HEK293T (cell line): Measurements from ENCODE around the gene CCR6.

Experiments
- CTCF ChIA-PET: fragments of 350-600 bp; formaldehyde crosslinking; extraction: SDS; loops from one replicate; lab custom pipeline; 2021; ENCODE audit warnings: antibody characterized with exemption, inconsistent platforms; lab: Yijun Ruan, JAX
- POLR2A ChIA-PET: fragments of 350-600 bp; formaldehyde crosslinking; extraction: SDS; loops from one replicate; lab custom pipeline; 2020; ENCODE audit warnings: antibody characterized with exemption, inconsistent platforms; lab: Yijun Ruan, JAX
- DNase-seq: peaks from one replicate; pipeline ENCODE4 v3.0.0; 2012; ENCODE audit warnings: mixed read lengths; ENCODE audit errors: extremely low spot score
- ARNT ChIP-seq: fragments of 450-650 bp; IDR thresholded peaks from 2 replicates; pipeline ENCODE4 v1.6.1; 2017; ENCODE audit warnings: mild to moderate bottlenecking
- BHLHE40 ChIP-seq: fragments of 450-650 bp; IDR thresholded peaks from 2 replicates; pipeline ENCODE4 v1.6.1; 2016; ENCODE audit warnings: mild to moderate bottlenecking, moderate library complexity, borderline replicate concordance
- CTBP1 ChIP-seq: fragments of 450-650 bp; IDR thresholded peaks from 2 replicates; pipeline ENCODE4 v1.6.1; 2016; ENCODE audit warnings: borderline replicate concordance
- ELF4 ChIP-seq: fragments of 450-650 bp; IDR thresholded peaks from 2 replicates; pipeline ENCODE4 v1.6.1; 2017; ENCODE audit warnings: antibody characterized with exemption
- FOXA1 ChIP-seq: fragments of 450-650 bp; IDR thresholded peaks from 2 replicates; pipeline ENCODE4 v1.6.1; 2016; ENCODE audit warnings: mild to moderate bottlenecking
- FOXK2 ChIP-seq: fragments of 450-650 bp; IDR thresholded peaks from 2 replicates; pipeline ENCODE4 v1.6.1; 2016; ENCODE audit warnings: mild to moderate bottlenecking
- FOXM1 ChIP-seq: fragments of 450-650 bp; IDR thresholded peaks from 2 replicates; pipeline ENCODE4 v1.6.1; 2017; ENCODE audit warnings: mild to moderate bottlenecking, borderline replicate concordance
- HDGF ChIP-seq: fragments of 450-650 bp; IDR thresholded peaks from 2 replicates; pipeline ENCODE4 v1.6.1; 2017; ENCODE audit warnings: antibody characterized with exemption, borderline replicate concordance
- L3MBTL2 ChIP-seq: fragments of 450-650 bp; conservative IDR thresholded peaks from 2 replicates; pipeline ENCODE4 v1.6.1; 2016; ENCODE audit warnings: mild to moderate bottlenecking
- LEF1 ChIP-seq: fragments of 450-650 bp; IDR thresholded peaks from 2 replicates; pipeline ENCODE4 v1.6.1; 2017; ENCODE audit warnings: mild to moderate bottlenecking, borderline replicate concordance
- NFRKB ChIP-seq: fragments of 450-650 bp; IDR thresholded peaks from 2 replicates; pipeline ENCODE4 v1.6.1; 2016; ENCODE audit warnings: mild to moderate bottlenecking, moderate library complexity
- PKNOX1 ChIP-seq: fragments of 450-650 bp; IDR thresholded peaks from 2 replicates; pipeline ENCODE4 v1.6.1; 2016
- SP1 ChIP-seq: fragments of 450-650 bp; IDR thresholded peaks from 2 replicates; pipeline ENCODE4 v1.6.1; 2017
- SUZ12 ChIP-seq: fragments of 450-650 bp; IDR thresholded peaks from 2 replicates; pipeline ENCODE4 v1.6.1; 2016; ENCODE audit warnings: mild to moderate bottlenecking
- TARDBP ChIP-seq: fragments of 450-650 bp; IDR thresholded peaks from 2 replicates; pipeline ENCODE4 v1.6.1; 2016
- ZNF384 ChIP-seq: fragments of 450-650 bp; IDR thresholded peaks from 2 replicates; pipeline ENCODE4 v1.6.1; 2016

CCR6 gene

GRCh38 chr6:167093406-167093921 is 29.4 kb upstream of the CCR6 start:
- TF ChIP-seq TARDBP (no peak), ARNT (no peak), ZNF384 (no peak), FOXM1 (no peak), NFRKB (no peak), FOXK2 (no peak), SUZ12 (no peak), FOXA1 (no peak), BHLHE40 (no peak), CTBP1 (no peak), LEF1 (no peak), HDGF (no peak), ELF4 (no peak), L3MBTL2 (no peak), PKNOX1 (no peak)
- ChIA-PET CTCF (no interaction called here), POLR2A (no interaction called here)
- DNase-seq: no peak

DNA sequence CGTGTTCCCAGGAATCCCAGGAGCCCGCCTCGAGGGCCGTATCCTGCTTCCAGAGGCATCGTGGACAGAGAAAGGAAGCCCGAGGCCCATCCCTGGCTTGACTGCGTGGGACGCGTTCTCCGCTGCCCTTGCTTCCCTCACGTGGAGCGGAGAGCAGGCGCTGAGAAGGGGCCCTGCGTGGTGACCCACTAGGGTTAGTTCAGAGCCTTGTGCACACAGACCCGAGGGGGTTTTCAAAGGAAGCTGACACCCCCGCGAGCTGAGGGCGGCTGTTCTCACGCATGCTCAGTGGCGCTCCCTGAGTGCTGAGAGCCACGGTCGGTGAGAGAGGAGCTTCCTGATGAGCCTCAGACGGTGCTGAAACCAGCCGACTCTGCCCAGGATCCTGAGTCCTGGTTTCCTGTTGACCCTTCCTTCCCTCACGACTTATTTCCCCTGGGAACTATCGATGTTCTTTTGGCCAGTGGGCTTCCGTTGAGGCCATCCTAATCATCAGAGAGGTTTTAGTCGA is 28.9 kb upstream of the CCR6 start:
- POLR2A ChIA-PET: no interaction called here
- DNase-seq: no peak
- TF ChIP-seq TARDBP (no peak), L3MBTL2 (no peak)
- CTCF ChIA-PET: no interaction called here

GRCh38 chr6:167094436-167094819 is 28.5 kb upstream of the CCR6 start:
- POLR2A ChIA-PET: no interaction called here
- CTCF ChIA-PET: no interaction called here
- TF ChIP-seq HDGF (no peak), L3MBTL2 (no peak), NFRKB (no peak), LEF1 (no peak), TARDBP (no peak), FOXK2 (no peak), BHLHE40 (no peak), PKNOX1 (no peak), ZNF384 (no peak), ARNT (no peak), CTBP1 (no peak), ELF4 (no peak), SP1 (no peak), FOXM1 (no peak), SUZ12 (no peak), FOXA1 (no peak)
- DNase-seq: no peak

DNA sequence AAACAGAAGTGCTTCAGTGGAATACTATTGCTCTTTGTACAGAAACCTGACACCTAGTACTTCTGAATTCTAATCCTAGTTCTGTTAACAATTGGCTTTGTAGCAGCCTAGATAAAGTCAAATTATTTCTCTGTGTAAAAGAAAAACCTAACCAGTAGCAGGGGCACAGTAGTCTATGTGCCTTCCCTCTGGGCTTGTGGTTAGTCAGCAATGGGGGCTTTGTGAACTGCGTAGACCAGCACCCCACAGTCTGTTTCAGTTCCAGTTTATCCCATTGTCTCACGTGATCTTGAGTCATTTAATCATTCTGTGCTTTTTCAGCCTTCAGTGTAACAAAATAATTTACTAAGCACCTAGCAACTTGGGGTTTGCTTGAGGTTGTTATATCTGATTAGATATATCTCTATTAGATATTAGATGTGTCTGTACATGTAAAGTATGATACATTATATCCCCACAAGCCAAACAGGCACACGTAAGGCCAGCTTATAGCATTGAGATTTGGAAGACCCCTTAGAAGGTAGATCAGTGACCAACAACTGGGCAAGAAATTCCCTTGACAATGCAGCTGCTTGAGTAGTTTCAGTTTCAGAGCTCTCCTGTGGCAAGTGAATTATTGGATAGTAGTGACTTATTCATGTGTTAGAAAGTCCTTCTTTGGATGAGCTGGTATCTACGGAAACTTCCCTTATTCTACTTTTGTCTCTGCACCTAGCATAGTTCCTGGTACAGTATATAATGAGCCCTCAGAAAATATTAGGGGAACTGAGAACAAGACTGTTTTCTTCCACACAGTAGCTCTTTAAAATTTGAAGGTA is 27.9 kb upstream of the CCR6 start:
- DNase-seq: no peak
- ChIA-PET POLR2A (no interaction called here), CTCF (interaction anchor here (0.7 kb wide), 1 partner anchor 1997 kb away, joined by 3 read pairs; no protein-coding TSS in a partner anchor)
- TF ChIP-seq HDGF (no peak), BHLHE40 (no peak)

DNA sequence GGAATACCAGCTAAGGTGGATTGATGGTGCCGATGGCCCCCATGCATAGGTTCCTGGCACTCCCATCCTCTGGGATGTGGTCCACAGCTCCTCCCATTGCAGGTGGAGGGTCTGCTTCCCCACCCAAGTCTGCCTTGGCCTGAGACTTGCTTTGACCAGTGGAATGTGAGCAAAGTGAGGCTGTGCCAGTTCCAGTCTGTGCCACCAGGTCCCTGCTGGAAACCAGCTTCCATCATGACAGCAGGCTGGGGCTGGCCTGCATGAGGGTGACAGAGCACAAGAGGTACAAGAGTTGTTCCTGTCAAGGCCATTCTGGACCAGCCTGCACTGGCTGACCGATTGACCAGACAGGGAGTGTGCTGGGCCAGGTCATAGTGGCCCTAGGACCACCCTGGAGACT is 27.0 kb upstream of the CCR6 start:
- TF ChIP-seq SP1: no peak
- TF ChIP-seq FOXK2: no peak
- TF ChIP-seq HDGF: no peak
- TF ChIP-seq BHLHE40: no peak
- no peak for TF ChIP-seq ARNT
- no peak for TF ChIP-seq SUZ12
- TF ChIP-seq ELF4: no peak
- TF ChIP-seq CTBP1: no peak
- no peak for TF ChIP-seq L3MBTL2
- no peak for TF ChIP-seq ZNF384
- TF ChIP-seq TARDBP: no peak
- TF ChIP-seq FOXA1: no peak
- no peak for TF ChIP-seq NFRKB
- no peak for TF ChIP-seq PKNOX1
- no peak for TF ChIP-seq LEF1
- no peak for TF ChIP-seq FOXM1
- CTCF ChIA-PET: no interaction called here
- POLR2A ChIA-PET: no interaction called here
- no peak for DNase-seq

DNA sequence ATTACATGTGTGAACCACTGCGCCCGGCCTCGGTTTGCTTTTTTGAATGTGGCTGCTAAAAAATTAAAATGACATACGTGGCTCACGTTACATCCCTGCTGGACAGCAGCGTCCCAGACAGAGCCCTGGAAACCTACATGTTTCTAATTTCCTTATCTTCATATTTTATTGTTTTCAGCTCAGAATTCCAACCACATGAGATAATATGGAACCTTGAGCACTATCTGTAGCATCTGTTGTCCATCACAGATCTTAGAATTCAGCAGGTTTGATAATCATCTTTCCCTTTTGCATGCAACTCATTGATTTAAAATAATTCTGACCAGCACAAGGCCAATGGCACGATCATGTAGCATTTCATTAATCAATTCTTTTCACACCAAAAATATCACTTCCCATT is 25.9 kb upstream of the CCR6 start:
- TF ChIP-seq BHLHE40: no peak
- no peak for TF ChIP-seq FOXA1
- TF ChIP-seq SUZ12: no peak
- TF ChIP-seq NFRKB: no peak
- no peak for TF ChIP-seq ARNT
- no peak for TF ChIP-seq CTBP1
- TF ChIP-seq TARDBP: no peak
- DNase-seq: no peak
- CTCF ChIA-PET: no interaction called here
- POLR2A ChIA-PET: no interaction called here

GRCh38 chr6:167097770-167098169 is 25.1 kb upstream of the CCR6 start:
- CTCF ChIA-PET: interaction anchor here (0.6 kb wide), 1 partner anchor 85 kb away, joined by 3 read pairs; no protein-coding TSS in a partner anchor
- TF ChIP-seq FOXA1 (no peak), SUZ12 (no peak), FOXM1 (no peak), FOXK2 (no peak), ZNF384 (no peak), NFRKB (no peak), TARDBP (no peak), LEF1 (no peak), BHLHE40 (no peak), ARNT (no peak), HDGF (no peak), L3MBTL2 (no peak)
- DNase-seq: no peak
- POLR2A ChIA-PET: no interaction called here
